Activated CD8-positive, alpha-beta memory T cell treated with anti-CD3 and anti-CD28 coated beads, Interleukin-2, amount 10 ng/mL, durations not matched to agents 7 days and 5 days (primary cell): Measurements from ENCODE around the gene PPIH. TPM values are rescaled to one million over a fixed set of nuclear protein-coding genes. Genes with fewer than 3 reads are reported as not detected.
"Not testable (repeated sequence)": the region's sequence is repeated elsewhere in the genome, so short reads cannot be mapped to it uniquely, and the experiment has no call there.

Source experiments
- ATAC-seq: fragments of 150-1000 bp; cut with Tn5 transposase; one replicate; pipeline ENCODE4 v1.10.0; 2021; ENCODE audit warnings: moderate library complexity
- CTCF ChIA-PET: fragments of 350-600 bp; sonication (Branson Sonifier 250); formaldehyde crosslinking; loops from one replicate; lab custom pipeline; 2021; ENCODE audit warnings: antibody characterized with exemption; lab: Charles Lee
- DNase-seq: peaks from one replicate; pipeline ENCODE4 v3.0.0-alpha.2; 2020
- H3K27ac Mint-ChIP-seq: one replicate; pipeline ENCODE4 v1.8.0; 2021; ENCODE audit warnings: mild to moderate bottlenecking, mixed read lengths
- H3K27me3 Mint-ChIP-seq: one replicate; pipeline ENCODE4 v1.8.0; 2021; ENCODE audit warnings: mixed read lengths
- H3K36me3 Mint-ChIP-seq: one replicate; pipeline ENCODE4 v1.8.0; 2021; ENCODE audit warnings: mild to moderate bottlenecking, mixed read lengths
- H3K4me1 Mint-ChIP-seq: one replicate; pipeline ENCODE4 v1.8.0; 2021; ENCODE audit warnings: mixed read lengths
- H3K4me3 Mint-ChIP-seq: one replicate; pipeline ENCODE4 v1.8.0; 2021; ENCODE audit warnings: mild to moderate bottlenecking, moderate library complexity, mixed read lengths
- H3K9me3 Mint-ChIP-seq: one replicate; pipeline ENCODE4 v1.8.0; 2022; ENCODE audit warnings: low read depth, mixed read lengths
- total RNA-seq, 2 experiments: library from RNA; stranded (reverse); gene quantifications; one replicate each; pipeline ENCODE4 v1.2.3, GENCODE V29; 2021

Gene PPIH
- total RNA-seq, 2 experiments from 2014 or later: 93.7 to 104 TPM

- no peaks in the 10 kb centered on the region for H3K27me3 Mint-ChIP-seq
- CTCF ChIA-PET: no interaction called here
- H3K4me1 Mint-ChIP-seq: peaks cover 2% of the 10 kb centered on the region
- DNase-seq: no peak
- no peaks in the 10 kb centered on the region for H3K9me3 Mint-ChIP-seq
- peaks cover 29% of the 10 kb centered on the region for H3K36me3 Mint-ChIP-seq
- ATAC-seq: no peak
- no peak overlapping the region for H3K27ac Mint-ChIP-seq
- no peak overlapping the region for H3K4me3 Mint-ChIP-seq
Observed at GRCh38 chr1:42674214-42674613, 16.0 kb downstream of the PPIH start.

GRCh38 chr1:42674682-42675081 lies 16.5 kb downstream of the PPIH start:
- no peak overlapping the region for H3K4me3 Mint-ChIP-seq
- H3K9me3 Mint-ChIP-seq: no peaks in the 10 kb centered on the region
- DNase-seq: no peak
- no peaks in the 10 kb centered on the region for H3K27me3 Mint-ChIP-seq
- H3K36me3 Mint-ChIP-seq: peaks cover 27% of the 10 kb centered on the region
- ATAC-seq: no peak
- CTCF ChIA-PET: no interaction called here
- H3K27ac Mint-ChIP-seq: no peak overlapping the region
- peaks cover 2% of the 10 kb centered on the region for H3K4me1 Mint-ChIP-seq

GRCh38 chr1:42675467-42675866 lies 17.2 kb downstream of the PPIH start:
- no peaks in the 10 kb centered on the region for H3K27me3 Mint-ChIP-seq
- CTCF ChIA-PET: no interaction called here
- no peaks in the 10 kb centered on the region for H3K9me3 Mint-ChIP-seq
- no peak overlapping the region for H3K27ac Mint-ChIP-seq
- no peak overlapping the region for H3K4me3 Mint-ChIP-seq
- ATAC-seq: no peak
- no peak for DNase-seq
- peaks cover 10% of the 10 kb centered on the region for H3K4me1 Mint-ChIP-seq
- H3K36me3 Mint-ChIP-seq: peaks cover 24% of the 10 kb centered on the region

GRCh38 chr1:42676534-42677087 lies 18.4 kb downstream of the PPIH start:
- Mint-ChIP-seq H3K9me3 (no peaks in the 10 kb centered on the region), H3K27ac (peak overlapping the region; percentile 63), H3K27me3 (no peaks in the 10 kb centered on the region), H3K36me3 (peaks cover 21% of the 10 kb centered on the region), H3K4me1 (peaks cover 19% of the 10 kb centered on the region), H3K4me3 (no peak overlapping the region)
- ATAC-seq: no peak
- DNase-seq: no peak
- CTCF ChIA-PET: interaction anchor here (0.8 kb wide), 1 partner anchor 15 kb away, joined by 3 read pairs; no protein-coding TSS in a partner anchor

- H3K27me3 Mint-ChIP-seq: no peaks in the 10 kb centered on the region
- H3K36me3 Mint-ChIP-seq: peaks cover 29% of the 10 kb centered on the region
- no peaks in the 10 kb centered on the region for H3K9me3 Mint-ChIP-seq
- no peak overlapping the region for H3K4me3 Mint-ChIP-seq
- no peak for DNase-seq
- H3K27ac Mint-ChIP-seq: no peak overlapping the region
- no peak for ATAC-seq
- CTCF ChIA-PET: interaction anchor here (1.6 kb wide), 2 partner anchors 14 to 21 kb away, joined by 5 to 6 read pairs; partner anchors contain the start of gene PPIH
- peaks cover 24% of the 10 kb centered on the region for H3K4me1 Mint-ChIP-seq
Observed at GRCh38 chr1:42679364-42679983, 21.3 kb downstream of the PPIH start.

- no peaks in the 10 kb centered on the region for H3K27me3 Mint-ChIP-seq
- no peaks in the 10 kb centered on the region for H3K9me3 Mint-ChIP-seq
- peaks cover 29% of the 10 kb centered on the region for H3K4me1 Mint-ChIP-seq
- H3K36me3 Mint-ChIP-seq: peaks cover 31% of the 10 kb centered on the region
- no peak for ATAC-seq
- DNase-seq: no peak
- H3K4me3 Mint-ChIP-seq: no peak overlapping the region
- no peak overlapping the region for H3K27ac Mint-ChIP-seq
- CTCF ChIA-PET: interaction anchor here (1.2 to 1.6 kb wide), 3 partner anchors 15 to 22 kb away, joined by 3 to 6 read pairs (median 5); partner anchors contain the start of gene PPIH
Observed at GRCh38 chr1:42680055-42680454, 21.8 kb downstream of the PPIH start.

- no peaks in the 10 kb centered on the region for H3K9me3 Mint-ChIP-seq
- peak overlapping the region; percentile 86 for H3K4me3 Mint-ChIP-seq
- H3K36me3 Mint-ChIP-seq: peaks cover 33% of the 10 kb centered on the region
- peak overlapping the region; percentile 95 for H3K27ac Mint-ChIP-seq
- no peaks in the 10 kb centered on the region for H3K27me3 Mint-ChIP-seq
- CTCF ChIA-PET: interaction anchor here (0.8 to 2.5 kb wide), 4 partner anchors 14 to 23 kb away, joined by 3 to 9 read pairs (median 5); partner anchors contain the start of gene PPIH
- ATAC-seq: no peak
- H3K4me1 Mint-ChIP-seq: peaks cover 39% of the 10 kb centered on the region
- no peak for DNase-seq
Observed at GRCh38 chr1:42680921-42681683, 22.9 kb downstream of the PPIH start.

GRCh38 chr1:42681741-42682483 lies 23.7 kb downstream of the PPIH start, which contains the start of gene YBX1:
Gene YBX1, plus strand, starts transcription at chr1:42682418. Its CDS starts 148 bp downstream, at chr1:42682566.
- Mint-ChIP-seq H3K27me3 (no peaks in the 10 kb centered on the region), H3K27ac (peak within 1 kb of the TSS; percentile 95), H3K36me3 (peaks cover 35% of the 10 kb centered on the region), H3K9me3 (no peaks in the 10 kb centered on the region), H3K4me3 (peak within 1 kb of the TSS; percentile 96), H3K4me1 (peaks cover 47% of the 10 kb centered on the region)
- peak; percentile 94 for ATAC-seq
- CTCF ChIA-PET: interaction anchor here (0.9 to 2.5 kb wide), 6 partner anchors 9 to 164 kb away, joined by 3 to 9 read pairs (median 4); partner anchors contain the start of genes C1orf50, P3H1, PPIH and ZNF691
- DNase-seq: peak; percentile 97

- ATAC-seq: peak; percentile 17
- H3K27me3 Mint-ChIP-seq, H3K9me3 Mint-ChIP-seq, DNase-seq: not testable (repeated sequence)
- CTCF ChIA-PET: interaction anchor here (0.8 to 2.5 kb wide), 7 partner anchors 9 to 164 kb away, joined by 3 to 9 read pairs (median 4); partner anchors contain the start of genes C1orf50, P3H1, PPIH and ZNF691
- H3K4me1 Mint-ChIP-seq: peaks cover 50% of the 10 kb centered on the region
- H3K27ac Mint-ChIP-seq: peak overlapping the region; percentile 95
- H3K4me3 Mint-ChIP-seq: peak overlapping the region; percentile 86
- peaks cover 38% of the 10 kb centered on the region for H3K36me3 Mint-ChIP-seq
Observed at GRCh38 chr1:42682484-42682738, 24.2 kb downstream of the PPIH start.

GRCh38 chr1:42682739-42683531 lies 24.7 kb downstream of the PPIH start:
- ATAC-seq: peak; percentile 32
- peaks cover 43% of the 10 kb centered on the region for H3K36me3 Mint-ChIP-seq

GRCh38 chr1:42684139-42684538 lies 25.9 kb downstream of the PPIH start:
- Mint-ChIP-seq H3K4me1 (peaks cover 68% of the 10 kb centered on the region), H3K36me3 (peaks cover 46% of the 10 kb centered on the region), H3K27me3 (no peaks in the 10 kb centered on the region), H3K4me3 (peak overlapping the region; percentile 96), H3K27ac (peak overlapping the region; percentile 91), H3K9me3 (no peaks in the 10 kb centered on the region)
- DNase-seq: peak; percentile 54
- CTCF ChIA-PET: interaction anchor here (1.4 kb wide), 1 partner anchor 53 kb away, joined by 4 read pairs; no protein-coding TSS in a partner anchor
- ATAC-seq: no peak

More at GRCh38 chr1:42682739-42683531, 24.7 kb downstream of the PPIH start:
- peak overlapping the region; percentile 91 for H3K27ac Mint-ChIP-seq
- peak overlapping the region; percentile 96 for H3K4me3 Mint-ChIP-seq
- CTCF ChIA-PET: interaction anchor here (0.8 to 2.5 kb wide), 7 partner anchors 8 to 163 kb away, joined by 3 to 9 read pairs (median 4); partner anchors contain the start of genes C1orf50, P3H1, PPIH and ZNF691
- H3K27me3 Mint-ChIP-seq: no peaks in the 10 kb centered on the region
- peak; percentile 71 for DNase-seq
- H3K9me3 Mint-ChIP-seq: no peaks in the 10 kb centered on the region
- peaks cover 56% of the 10 kb centered on the region for H3K4me1 Mint-ChIP-seq

GRCh38 chr1:42686418-42686817 lies 28.2 kb downstream of the PPIH start:
- CTCF ChIA-PET: no interaction called here
- Mint-ChIP-seq H3K4me1 (peaks cover 70% of the 10 kb centered on the region), H3K27me3 (no peaks in the 10 kb centered on the region), H3K4me3 (peak overlapping the region; percentile 46), H3K36me3 (peaks cover 48% of the 10 kb centered on the region), H3K9me3 (no peaks in the 10 kb centered on the region), H3K27ac (peak overlapping the region; percentile 66)
- ATAC-seq (no peak), DNase-seq (no peak)
